GM21423 (cell line): ENCODE measurements around the gene SC5D.
A peak's percentile ranks its signal among the peaks of the same experiment; 100 is the strongest.

Source experiments
- ATAC-seq: cut with Tn5 transposase; IDR thresholded peaks from one replicate; pipeline ENCODE4 v1.9.1; 2021; ENCODE audit warnings: mild to moderate bottlenecking, moderate library complexity; ENCODE audit not compliant: unreplicated experiment

Gene SC5D

GRCh38 chr11:121291896-121292494 is 576 bp upstream of the SC5D start:
- peak; percentile 28 for ATAC-seq

GRCh38 chr11:121293288-121293594 is 670 bp downstream of the SC5D start:
- no peak for ATAC-seq

GRCh38 chr11:121295246-121296029 is 2.9 kb downstream of the SC5D start:
- ATAC-seq, result no peak

- ATAC-seq, result no peak
Observed at GRCh38 chr11:121297872-121298271, 5.3 kb downstream of the SC5D start.

- ATAC-seq, result no peak
Observed at GRCh38 chr11:121298774-121299173, 6.2 kb downstream of the SC5D start.

GRCh38 chr11:121299417-121299816 is 6.8 kb downstream of the SC5D start:
- no peak for ATAC-seq

GRCh38 chr11:121300313-121300971 is 7.9 kb downstream of the SC5D start:
- ATAC-seq, result no peak

- ATAC-seq, result no peak
Observed at GRCh38 chr11:121300972-121301699, 8.6 kb downstream of the SC5D start.

GRCh38 chr11:121304759-121305158 is 12.2 kb downstream of the SC5D start:
- no peak for ATAC-seq

- no peak for ATAC-seq
Observed at GRCh38 chr11:121308816-121309215, 16.2 kb downstream of the SC5D start.

GRCh38 chr11:121309688-121310087 is 17.1 kb downstream of the SC5D start:
- ATAC-seq, result peak; percentile 77

- ATAC-seq, result no peak
Observed at GRCh38 chr11:121310908-121311307, 18.3 kb downstream of the SC5D start.

- ATAC-seq, result peak; percentile 40
Observed at GRCh38 chr11:121311373-121311772, 18.8 kb downstream of the SC5D start.

GRCh38 chr11:121312483-121312882 is 19.9 kb downstream of the SC5D start:
- ATAC-seq, result no peak

GRCh38 chr11:121318848-121319834 is 26.6 kb downstream of the SC5D start:
- peak; percentile 62 for ATAC-seq

- peak; percentile 83 for ATAC-seq
Observed at GRCh38 chr11:121321614-121322243, 29.2 kb downstream of the SC5D start.

- ATAC-seq, result no peak
Observed at GRCh38 chr11:121323046-121323607, 30.6 kb downstream of the SC5D start.

GRCh38 chr11:121326230-121326629 is 33.7 kb downstream of the SC5D start:
- no peak for ATAC-seq

- no peak for ATAC-seq
Observed at GRCh38 chr11:121327553-121327952, 35.0 kb downstream of the SC5D start.
